Lung microvascular endothelial cell (primary cell): Measurements from ENCODE around the gene MFSD12. TPM values are rescaled to one million over a fixed set of nuclear protein-coding genes. Genes with fewer than 3 reads are reported as not detected.
"Not testable (repeated sequence)": the region's sequence is repeated elsewhere in the genome, so short reads cannot be mapped to it uniquely, and the experiment has no call there.

Experiments
- DNase-seq, 2 donors: peaks; one replicate each; pipeline versions ENCODE4 v3.0.0 to v3.0.0-alpha.2; 2010; ENCODE audit warnings: low read depth in 2 of 2
- total RNA-seq: library from RNA; depleted of rRNA; stranded (reverse); fragments of >200 nt; gene quantifications from 2 replicates; pipeline ENCODE4 v1.2.1, GENCODE V29; 2014

MFSD12 gene
- total RNA-seq, 1 donor from 2014 or later: 84.7 TPM

DNA sequence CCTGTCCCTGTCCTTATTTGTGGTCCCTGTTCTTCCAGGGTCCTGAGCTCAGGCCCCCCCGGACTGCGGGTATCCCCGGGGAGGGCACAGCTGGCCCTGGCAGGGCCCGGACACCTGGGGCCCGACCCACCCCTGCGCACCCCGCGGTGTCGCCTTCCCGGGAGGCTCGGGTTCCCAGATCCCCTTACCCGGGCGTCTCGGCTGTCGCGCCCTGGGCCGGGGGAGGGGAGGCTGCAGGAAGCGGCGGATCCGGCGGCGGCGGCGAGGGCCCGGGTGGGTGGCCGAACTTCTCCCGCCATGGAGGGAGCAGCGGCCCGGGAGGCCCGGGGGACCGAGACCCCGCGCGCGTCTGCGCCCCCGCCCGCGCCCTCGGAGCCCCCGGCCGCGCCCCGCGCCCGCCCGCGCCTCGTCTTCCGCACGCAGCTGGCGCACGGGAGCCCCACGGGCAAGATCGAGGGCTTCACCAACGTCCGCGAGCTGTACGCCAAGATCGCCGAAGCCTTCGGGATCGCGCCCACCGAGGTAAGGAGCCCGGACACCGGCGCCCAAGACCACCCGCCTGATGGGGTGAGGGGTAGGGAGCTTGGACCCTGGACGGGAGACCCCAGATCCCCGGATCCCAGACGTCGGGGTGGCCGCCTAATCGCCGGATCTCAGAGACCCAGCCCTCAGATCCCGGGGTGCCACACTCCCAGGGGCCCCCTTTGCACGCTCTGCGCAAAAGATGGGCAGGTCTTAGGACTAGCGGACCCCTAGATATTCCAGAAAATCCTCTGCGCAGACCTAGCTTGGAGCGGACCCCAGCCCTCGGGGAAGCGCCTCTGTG, 28.1 kb upstream of the MFSD12 start, which contains the start of gene GIPC3:
Gene GIPC3, plus strand, starts transcription at position 178 of the 826 bp plus-strand sequence. Its CDS starts 120 bp downstream, at position 298.
- DNase-seq: no peak

DNA sequence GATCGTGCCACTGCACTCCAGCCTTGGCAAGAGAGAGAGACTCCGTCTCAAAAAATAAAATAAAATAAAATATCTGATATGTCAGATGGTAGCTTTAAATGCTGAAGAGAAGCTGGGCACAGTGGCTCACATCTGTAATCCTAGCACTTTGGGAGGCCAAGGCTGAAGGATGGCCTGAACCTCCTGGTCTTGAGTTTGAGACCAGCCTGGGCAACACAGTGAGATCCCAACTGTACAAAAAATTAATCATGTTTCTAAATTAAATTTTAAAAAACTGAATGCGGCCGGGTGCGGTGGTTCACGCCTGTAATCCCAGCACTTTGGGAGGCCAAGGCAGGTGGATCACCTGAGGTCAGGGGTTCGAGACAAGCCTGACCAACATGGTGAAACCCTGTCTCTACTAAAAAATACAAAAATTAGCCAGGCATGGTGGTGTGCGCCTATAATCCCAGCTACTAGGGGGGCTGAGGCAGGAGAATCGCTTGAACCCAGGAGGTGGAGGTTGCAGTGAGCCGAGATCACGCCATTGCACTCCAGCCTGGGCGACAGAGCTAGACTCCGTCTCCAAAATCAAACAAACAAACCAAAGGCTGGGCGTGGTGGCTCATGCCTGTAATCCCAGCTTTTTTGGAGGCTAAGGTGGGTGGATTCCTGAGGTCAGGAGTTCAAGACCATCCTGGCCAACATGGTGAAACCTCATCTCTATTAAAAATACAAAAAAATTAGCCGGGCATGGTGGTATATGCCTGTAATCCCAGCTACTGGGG, 26.8 kb upstream of the MFSD12 start:
- DNase-seq: not testable (repeated sequence)

DNA sequence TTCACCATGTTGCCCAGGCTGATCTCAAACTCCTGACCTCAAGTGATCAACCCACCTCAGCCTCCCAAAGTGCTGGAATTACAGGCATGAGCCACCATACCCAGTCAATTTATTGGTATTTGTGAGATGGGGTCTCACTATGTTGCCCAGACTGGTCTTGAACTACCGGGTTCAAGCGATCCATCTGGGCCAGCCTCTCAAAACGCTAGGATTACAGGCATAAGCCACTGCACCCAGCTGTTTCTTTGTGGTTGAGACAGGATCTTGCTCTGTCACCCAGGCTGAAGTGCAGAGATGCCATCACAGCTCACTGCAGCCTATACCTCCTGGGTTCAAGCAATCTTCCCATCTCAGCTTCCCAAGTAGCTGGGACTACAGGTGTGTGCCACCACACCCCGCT, 24.4 kb upstream of the MFSD12 start:
- not testable (repeated sequence) for DNase-seq

DNA sequence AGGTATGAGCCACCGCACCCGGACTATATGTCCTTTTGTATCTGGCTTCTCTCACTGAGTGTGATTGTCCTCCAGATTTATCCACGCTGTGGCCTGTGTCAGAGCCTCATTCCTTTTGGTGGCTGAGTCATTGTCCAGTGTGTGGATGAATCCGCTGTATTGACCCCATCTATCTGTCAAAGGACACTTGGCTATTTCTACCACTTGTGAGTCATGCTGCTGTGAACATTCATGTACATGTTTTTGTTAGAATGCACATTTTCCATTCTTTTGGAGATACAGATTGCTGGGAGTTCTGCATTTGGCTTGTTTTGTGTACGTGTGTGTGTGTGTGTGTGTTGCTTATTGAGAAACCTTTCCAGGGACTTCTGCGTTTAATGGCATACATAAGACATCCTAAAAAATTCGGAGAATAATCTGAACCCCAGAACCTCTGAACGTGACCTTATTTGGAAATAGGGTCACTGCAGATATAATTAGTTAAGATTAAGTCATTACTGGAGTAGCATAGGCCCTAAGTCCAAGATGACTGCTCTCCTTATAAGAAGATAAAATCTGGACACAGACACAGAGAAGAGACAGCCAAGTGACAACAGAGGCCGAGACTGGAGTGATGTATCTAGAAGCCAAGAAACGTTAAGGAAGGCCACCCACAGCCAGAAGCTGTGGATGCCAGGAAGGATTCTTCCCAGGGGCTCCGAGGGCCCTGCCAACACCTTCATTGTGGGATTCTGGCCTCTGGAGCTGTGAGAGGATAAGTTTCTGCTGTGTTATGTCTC, 23.0 kb upstream of the MFSD12 start:
- DNase-seq: peak; percentile 72 to 92

DNA sequence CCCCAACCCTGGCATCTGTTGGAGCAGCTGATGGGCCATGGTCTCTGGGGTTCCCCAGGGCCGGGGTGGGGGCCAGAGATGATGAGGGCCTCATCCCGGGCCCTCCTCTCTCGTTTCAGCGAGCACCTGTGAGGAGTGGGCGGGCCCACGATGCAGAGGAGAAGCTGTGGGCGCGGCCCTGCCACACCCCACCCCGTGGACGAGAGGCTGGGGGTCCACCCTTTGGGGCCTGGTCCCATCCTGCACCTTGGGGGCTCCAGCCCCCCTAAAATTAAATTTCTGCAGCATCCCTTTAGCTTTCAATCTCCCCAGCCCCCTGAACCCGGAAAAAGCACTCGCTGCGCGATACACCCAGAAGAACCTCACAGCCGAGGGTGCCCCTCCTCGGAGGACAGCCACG, 21.0 kb upstream of the MFSD12 start:
- DNase-seq: no peak

DNA sequence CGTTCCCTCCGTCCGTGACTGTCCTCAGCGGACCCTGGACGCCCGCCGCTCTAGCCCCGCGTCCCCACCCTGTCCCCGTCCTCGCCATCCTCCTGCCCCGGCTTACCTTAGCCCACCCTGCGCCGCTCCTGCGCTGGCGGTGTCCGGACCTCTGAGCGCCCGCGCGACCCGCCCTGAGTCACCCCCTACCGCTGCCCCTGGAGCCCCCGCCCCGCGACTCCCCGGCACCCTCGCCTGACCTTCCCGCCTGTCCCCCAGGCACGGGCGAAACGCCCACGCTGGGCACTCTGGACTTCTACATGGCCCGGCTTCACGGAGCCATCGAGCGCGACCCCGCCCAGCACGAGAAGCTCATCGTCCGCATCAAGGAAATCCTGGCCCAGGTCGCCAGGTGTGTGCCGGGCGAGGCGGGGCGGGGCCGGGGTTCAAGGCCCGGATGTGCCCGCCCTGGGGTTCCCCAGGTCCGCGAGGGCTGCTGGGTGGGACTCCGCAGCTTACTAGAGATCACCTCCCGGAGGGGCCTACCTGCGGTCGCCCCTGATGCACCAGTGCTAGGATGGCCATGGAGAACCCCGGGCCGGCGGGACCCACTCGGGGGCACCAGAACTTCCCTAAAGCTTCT, 20.4 kb upstream of the MFSD12 start:
- no peak for DNase-seq

DNA sequence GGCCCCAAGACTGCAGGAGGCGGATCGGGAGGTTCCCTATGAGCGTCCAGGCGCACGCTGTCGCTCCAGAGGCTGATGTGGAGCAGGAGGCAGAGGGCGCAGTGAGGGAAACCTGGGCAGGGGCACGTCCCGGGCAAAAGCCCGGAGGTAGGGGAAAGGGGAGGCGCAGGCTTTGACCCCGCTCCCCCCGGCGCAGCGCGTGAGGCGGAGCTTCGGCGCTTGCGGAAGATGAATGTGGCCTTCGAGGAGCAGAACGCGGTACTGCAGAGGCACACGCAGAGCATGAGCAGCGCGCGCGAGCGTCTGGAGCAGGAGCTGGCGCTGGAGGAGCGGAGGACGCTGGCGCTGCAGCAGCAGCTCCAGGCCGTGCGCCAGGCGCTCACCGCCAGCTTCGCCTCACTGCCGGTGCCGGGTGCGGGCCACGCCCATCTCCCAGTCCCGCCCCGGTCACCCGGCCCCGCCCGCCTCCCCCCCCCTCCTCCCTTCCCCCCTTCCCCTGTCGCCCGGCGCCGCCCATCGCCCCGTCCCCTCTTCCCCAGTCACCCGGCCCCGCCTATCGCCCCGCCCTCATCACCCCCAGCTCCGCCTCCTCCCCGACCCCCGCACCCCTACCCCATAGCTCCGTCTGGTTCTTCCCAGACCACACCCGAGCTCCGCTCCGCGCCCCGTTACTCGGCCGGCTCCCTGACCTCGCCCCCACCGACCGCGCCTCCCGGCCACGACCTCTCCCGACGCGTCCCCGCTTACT, 19.5 kb upstream of the MFSD12 start:
- peak; percentile 70 to 75 for DNase-seq

DNA sequence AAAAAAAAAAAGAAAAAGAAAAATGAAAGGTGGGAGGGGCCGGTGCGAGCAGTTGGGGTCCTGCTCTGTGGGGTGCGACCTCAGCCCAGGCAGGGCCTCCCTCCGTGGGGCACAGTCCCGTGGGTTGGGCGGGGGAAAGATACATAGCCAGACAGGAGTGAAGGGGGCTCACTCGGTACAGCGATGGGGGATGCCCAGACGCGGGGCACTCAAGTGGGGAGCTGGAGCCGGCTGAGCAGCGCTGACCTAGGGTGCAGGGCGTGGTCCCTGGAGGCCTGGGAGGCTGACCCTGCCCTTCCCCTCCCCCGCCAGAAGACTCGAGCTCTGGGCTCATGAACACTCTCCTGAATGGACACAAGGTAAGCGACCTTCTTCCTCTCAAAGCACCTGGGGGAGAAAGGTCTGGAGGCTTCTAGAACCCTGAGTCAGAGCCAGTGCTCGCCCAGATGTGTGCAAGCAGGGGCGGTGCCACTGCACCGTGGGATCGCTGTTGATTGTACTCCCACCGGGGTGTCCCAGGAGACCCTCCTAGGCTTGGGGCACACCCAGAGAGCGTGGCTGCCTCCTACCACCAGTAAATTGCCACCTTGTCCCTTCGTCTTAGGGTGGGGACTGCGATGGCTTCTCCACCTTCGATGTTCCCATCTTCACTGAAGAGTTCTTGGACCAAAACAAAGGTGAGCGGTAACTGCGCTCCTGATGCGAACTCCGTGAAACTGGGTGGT, 18.7 kb upstream of the MFSD12 start:
- DNase-seq: no peak

DNA sequence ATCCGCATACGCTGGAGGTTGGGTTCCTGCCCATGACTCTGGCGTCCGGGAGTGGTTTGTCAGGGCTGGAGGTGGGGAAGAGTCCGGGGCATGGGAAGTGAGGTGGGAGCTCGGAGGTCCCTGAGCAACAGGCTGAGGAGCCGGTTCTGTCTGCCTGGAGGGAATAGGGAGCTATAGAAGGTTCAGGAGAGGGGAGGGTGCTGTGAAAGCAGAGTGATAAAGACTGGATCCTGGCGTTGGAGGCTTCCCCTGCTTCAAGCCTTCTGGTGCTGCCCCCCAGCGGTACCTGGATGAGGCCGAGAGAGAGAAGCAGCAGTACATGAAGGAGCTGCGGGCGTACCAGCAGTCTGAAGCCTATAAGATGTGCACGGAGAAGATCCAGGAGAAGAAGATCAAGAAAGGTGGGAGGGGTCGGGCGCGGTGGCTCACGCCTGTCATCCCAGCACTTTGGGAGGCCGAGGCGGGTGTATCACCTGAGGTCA, 17.9 kb upstream of the MFSD12 start:
- peak; percentile 51 to 63 for DNase-seq

DNA sequence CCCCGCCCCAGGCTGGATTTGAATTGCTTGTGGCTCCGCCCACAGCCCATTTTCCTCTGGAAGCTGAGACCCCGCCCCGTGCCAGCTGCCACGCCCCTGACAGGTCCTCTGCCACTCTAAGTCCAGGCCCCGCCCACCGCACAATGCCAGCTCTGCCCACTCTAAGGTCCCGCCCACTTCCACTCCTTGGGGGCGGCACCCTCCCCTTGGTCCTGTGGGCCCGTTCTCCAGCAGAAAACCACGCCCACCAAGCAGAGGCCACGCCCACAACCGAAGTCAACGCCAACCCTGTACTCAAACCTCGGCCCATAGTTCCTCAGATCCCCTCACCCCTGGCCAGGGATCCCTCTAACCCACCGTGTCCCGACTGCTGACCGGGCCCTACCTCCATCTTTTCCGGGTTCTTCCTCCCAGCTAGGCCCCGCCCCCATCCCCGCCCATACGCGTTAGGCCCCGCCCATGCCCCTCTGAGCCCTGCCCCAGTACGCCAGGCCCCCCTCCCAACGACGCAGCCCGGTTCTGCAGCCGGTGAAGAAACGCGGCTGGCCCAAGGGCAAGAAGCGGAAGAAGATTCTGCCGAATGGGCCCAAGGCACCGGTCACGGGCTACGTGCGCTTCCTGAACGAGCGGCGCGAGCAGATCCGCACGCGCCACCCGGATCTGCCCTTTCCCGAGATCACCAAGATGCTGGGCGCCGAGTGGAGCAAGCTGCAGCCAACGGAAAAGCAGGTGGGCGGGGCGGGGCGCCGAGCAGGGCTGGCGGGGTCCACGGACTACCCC, 16.7 kb upstream of the MFSD12 start:
- peak; percentile 99 for DNase-seq

DNA sequence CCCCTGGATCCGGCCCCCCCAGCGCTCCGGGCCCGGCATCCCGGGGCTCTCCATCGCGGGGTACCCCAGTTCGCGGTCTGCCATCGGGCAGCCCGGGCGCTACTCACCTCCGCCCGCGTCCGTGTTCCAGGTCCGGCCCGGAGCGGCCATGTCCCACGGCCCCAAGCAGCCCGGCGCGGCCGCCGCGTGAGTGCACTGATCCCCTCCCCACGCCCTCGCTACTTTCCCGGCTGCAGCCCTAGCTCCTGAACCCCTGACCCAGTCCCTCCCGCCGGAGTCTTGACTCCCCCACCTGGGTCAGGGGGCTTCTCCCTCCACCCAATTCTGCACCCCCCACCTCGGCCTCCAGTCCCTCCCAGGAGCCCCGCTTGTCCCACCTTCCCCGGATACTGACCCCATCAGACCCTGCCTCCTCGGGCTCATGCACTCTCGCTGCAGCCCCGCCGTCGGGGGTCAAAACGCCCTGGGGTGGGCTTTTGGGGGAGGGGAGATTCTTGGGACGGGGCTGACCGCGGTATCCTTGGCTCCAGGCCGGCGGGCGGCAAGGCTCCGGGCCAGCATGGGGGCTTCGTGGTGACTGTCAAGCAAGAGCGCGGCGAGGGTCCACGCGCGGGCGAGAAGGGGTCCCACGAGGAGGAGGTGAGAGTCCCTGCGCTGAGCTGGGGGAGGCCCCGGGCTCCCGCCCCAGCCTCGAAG, 15.9 kb upstream of the MFSD12 start:
- peak in 1 of 2 donors; percentile 35 for DNase-seq

DNA sequence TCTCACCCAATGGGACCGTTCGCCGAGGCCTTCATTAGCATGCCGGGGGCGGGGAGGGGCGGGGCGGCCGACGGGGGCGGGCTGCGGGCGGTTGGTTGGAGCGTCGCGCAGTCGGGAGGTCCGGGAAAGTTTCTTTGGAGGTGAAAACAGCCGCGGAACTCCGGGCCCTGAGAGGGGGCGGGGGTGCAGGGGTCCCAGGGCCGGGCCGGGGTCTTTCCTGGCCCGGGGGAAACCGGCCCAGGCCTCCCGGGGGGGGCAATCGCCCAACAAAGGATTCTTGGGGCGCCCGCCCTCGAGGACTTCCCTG, 15.4 kb upstream of the MFSD12 start, which contains the start of gene HMG20B:
Gene HMG20B, plus strand, starts transcription at position 90 of the 307 bp plus-strand sequence. CDS start 366 bp downstream, outside the sequence.
- no peak for DNase-seq

DNA sequence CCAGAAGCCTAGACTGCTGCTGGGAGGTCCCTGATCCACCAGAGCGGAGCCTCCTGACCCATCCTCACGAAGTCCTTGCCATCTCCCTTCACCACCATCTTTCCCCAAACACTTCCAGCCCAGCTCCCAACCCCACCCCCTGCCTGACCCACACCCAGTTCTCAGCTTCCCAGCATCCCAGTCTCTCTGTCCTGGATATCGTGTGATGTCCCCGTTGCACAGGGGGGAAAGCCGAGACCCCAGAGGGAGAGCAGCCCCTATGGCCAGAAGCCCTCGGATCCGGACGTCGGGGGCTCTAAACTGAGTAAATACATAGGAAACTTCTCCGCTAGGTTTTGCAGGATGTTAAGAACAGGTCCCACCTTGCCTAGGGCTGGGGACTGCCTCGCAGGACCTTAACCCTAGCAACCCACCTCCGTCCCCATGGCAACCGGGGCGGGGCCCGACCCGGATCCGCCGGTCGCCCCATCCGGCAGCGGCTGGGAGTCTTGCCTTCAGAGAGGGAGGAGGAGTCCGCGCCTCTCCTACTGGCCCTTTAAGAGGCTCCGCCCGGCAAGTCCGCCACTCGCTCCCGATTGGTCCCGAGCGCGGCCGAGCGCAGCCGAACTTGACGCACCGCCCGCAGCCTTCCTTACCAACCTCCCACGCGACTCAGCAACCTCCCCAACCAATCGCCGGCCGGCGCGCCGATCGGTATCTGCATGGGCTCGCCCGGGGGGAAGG, 14.9 kb upstream of the MFSD12 start:
- peak; percentile 100 for DNase-seq

DNA sequence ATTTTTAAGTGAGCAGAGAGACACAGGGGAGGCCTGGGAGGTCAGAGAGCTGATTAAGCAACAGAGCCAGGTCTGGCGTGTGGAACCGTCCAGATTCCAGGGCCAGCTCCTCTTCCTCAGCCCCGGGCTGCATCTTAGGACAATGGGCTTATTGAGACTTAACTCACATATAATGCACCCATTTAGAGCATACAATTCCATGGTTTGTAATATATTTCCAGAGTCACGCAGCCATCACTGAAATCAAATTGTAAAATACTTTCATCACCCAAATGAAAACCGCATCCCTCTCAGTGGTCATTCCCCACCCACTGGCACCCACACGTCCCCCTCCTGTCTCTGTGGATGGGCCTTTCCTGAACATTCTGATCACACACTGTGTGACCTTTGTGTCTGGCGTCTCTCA, 13.2 kb upstream of the MFSD12 start:
- DNase-seq: no peak

DNA sequence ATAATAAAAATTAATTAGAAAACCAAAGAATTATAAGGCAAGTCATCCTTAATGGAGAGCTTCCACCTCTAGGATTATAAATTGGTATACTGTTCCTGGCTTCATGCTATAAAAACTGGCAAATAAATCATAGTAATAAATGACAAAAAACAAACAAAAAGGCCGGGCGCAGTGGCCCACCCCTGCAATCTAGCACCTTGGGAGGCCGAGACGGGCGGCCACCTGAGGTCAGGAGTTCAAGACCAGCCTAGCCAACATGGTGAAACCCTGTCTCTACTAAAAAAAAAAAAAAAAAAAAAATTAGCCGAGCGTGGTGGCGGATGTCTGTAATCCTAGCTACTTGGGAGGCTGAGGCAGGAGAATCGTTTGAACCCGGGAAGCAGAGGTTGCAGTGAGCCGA, 12.7 kb upstream of the MFSD12 start:
- DNase-seq: not testable (repeated sequence)

DNA sequence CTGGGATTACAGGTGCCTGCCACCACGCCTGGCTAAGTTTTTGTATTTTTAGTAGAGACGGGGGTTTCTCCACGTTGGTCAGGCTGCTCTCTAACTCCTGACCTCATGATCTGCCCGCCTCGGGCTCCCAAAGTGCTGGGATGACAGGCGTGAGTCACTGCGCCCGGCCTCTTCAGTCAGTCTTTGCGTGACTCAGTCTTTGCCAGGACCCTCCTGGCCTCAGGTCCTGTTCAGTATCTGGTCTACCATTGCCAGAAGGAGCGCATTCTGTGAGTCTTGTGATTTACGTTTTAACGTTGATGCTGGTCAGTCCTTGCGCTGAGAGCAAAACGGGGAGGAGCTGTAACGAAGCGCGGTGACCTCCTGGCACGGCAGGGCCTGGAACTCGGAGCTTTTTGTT, 7.8 kb upstream of the MFSD12 start:
- no peak for DNase-seq

DNA sequence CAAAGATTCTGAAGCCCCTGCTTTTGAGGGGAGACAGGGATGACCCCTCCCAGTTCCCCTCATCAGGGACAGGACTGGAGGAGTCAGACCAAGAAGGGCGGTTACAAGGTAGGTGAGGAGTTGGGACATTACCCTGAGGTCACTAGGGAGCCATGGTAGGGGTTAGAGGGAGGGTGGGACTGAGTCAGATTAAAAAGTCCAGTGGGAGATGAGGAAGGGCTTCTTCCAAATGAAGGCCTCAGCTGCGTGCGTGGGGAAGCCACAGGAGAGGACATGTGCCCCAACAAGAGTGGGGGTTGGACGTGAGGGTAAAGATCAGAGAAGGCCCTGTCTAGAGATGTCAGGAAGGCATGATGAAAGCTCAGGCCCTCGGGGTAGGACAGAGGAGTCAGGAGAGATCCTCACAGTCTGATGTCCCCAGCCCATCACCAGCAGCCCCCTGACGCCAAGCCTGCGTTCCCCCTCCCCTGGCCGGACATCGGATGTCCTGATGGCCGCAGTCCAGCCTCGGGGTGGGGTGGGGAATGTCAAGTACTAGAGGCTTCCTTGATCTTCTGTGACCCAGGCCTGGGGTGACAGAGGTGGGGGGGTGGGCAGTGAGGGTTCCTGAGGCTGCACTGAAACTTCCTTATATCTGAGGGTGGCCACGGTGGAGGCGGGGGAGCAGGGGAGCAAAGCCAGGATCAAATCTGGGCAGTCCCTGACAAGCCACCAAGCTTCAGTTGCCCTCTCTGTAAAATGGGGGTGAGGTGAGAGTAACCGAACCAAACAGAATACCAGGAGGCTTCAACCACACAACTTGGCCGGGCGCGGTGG, 6.5 kb upstream of the MFSD12 start:
- DNase-seq: no peak
